ENCODE measurements around the gene NYNRIN. TPM values are rescaled to one million over a fixed set of nuclear protein-coding genes. Genes with fewer than 3 reads are reported as not detected.

Gene NYNRIN
- total and polyA plus RNA-seq, 2 of the 8 experiments (the other 6 are each of a cell fraction or from before 2014, with no cell fraction given) = 15.2 to 18.3 TPM

DNA sequence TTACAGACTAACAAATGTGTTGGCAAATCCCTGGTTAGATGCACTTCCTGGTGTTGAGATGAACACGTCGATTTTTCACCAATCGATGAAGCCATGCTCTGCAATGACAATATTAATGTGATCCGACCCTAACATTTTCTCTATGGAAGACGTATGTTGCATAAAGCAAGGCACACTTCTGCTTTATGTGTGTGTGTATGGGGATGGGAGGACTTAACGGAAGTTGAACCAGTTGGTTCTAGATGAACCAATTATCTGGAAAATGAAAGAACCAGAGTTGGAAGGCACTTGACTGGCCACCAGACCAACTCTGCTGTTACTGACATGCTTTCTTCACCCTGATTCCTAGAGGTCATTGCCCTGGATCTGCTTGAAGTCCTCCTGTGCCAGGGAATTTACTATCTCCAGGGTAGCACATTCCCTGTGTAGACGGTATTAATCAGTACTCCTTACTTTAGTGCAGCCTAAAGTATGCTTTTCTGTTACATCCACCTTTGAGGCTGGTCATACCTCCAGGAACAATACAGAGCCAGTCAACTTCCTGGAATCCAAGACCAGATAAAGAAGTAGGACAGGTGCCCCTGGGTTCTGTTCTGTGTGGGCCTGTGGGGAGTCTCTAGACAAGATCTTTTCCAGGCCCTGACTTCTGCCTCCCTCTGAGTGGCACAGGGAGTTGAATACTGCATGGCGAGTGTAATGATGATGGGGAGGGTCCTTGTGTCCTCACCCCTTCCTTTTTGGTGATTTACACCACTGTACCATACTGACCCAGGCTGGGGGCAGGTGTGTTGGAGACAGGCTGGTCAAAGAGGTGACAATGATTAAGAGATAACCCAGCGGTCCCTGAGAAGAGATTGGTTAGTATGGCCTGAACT, 39.7 kb downstream of the NYNRIN start:
- Histone ChIP-seq H3K4me3 (ENCODE audit: extremely low read depth in 1 of 4, insufficient read depth in 2 of 4, low read depth in 3 of 4, low read length in 4 of 4) (no peak overlapping the region), H2AFZ (ENCODE audit: low read length) (no peak overlapping the region), H4K8ac (ENCODE audit: extremely low read depth, insufficient read depth, low read length) (no peak overlapping the region), H2BK20ac (ENCODE audit: low read length) (no peak overlapping the region), H3K18ac (ENCODE audit: extremely low read depth, low read length) (no peak overlapping the region), H2AK5ac (ENCODE audit: low read depth, low read length) (no peak overlapping the region), H2BK12ac (ENCODE audit: low read depth, low read length) (no peak overlapping the region), H3K4ac (replicated peaks; ENCODE audit: insufficient read length, low read depth, low read length) (no peak overlapping the region), H3K4me1 (replicated peaks in 1 of 4; ENCODE audit: control insufficient read depth in 3 of 4, insufficient read depth in 4 of 4, low read length in 3 of 4) (no peaks in the 10 kb centered on the region; a peak in 2 of 7 replicates), H3K56ac (replicated peaks; ENCODE audit: insufficient read length, low read depth, low read length) (no peak overlapping the region), H3K36me3 (ENCODE audit: control insufficient read depth in 2 of 4, insufficient read depth in 4 of 4, low read length in 3 of 4) (peaks cover 10 to 26% (median 12%) of the 10 kb centered on the region in 4 experiments; a peak in 7 of 8 replicates), H3K79me1 (ENCODE audit: low read depth, low read length) (no peaks in the 10 kb centered on the region; the same call in 1 of the 2 replicates), H2BK120ac (replicated peaks; ENCODE audit: low read depth, low read length) (no peak overlapping the region), H2BK15ac (ENCODE audit: low read length) (no peak overlapping the region), H3K9ac (replicated peaks in 1 of 4; ENCODE audit: extremely low read depth in 1 of 4, low read depth in 3 of 4, low read length in 3 of 4) (no peak overlapping the region), H4K91ac (replicated peaks; ENCODE audit: insufficient read length, low read length) (no peak overlapping the region), H3K23ac (ENCODE audit: insufficient read length) (no peak overlapping the region), H3K27me3 (replicated peaks in 1 of 4; ENCODE audit: control insufficient read depth in 3 of 4, extremely low read depth in 1 of 4, insufficient read depth in 3 of 4, low read length in 3 of 4) (no peaks in the 10 kb centered on the region), H3K27ac (ENCODE audit: low read depth, low read length) (no peak overlapping the region), H4K5ac (ENCODE audit: insufficient read length, low read depth, low read length) (no peak overlapping the region), H3K4me2 (ENCODE audit: insufficient read depth in 1 of 2, low read depth in 2 of 2, low read length in 2 of 2) (no peak overlapping the region), H3K23me2 (ENCODE audit: low read depth, low read length) (peaks cover 9% of the 10 kb centered on the region), H3K79me2 (ENCODE audit: control insufficient read depth in 1 of 2, insufficient read depth in 2 of 2, low read length in 2 of 2) (0 out of 4 replicates have a peak, but pooled peaks cover 0 to 3% of the 10 kb centered on the region in 2 experiments), H2BK5ac (ENCODE audit: low read depth, low read length) (no peak overlapping the region), H3K14ac (ENCODE audit: insufficient read length) (no peak overlapping the region), H3K9me3 (ENCODE audit: insufficient read depth in 2 of 2, low read depth in 1 of 2, low read length in 1 of 2) (no peaks in the 10 kb centered on the region), H4K20me1 (replicated peaks in 1 of 2; ENCODE audit: control insufficient read depth in 1 of 2, insufficient read depth in 2 of 2, low read length in 2 of 2) (peaks cover 1 to 5% of the 10 kb centered on the region in 2 experiments)
- FAIRE-seq (no peak), DNase-seq (ENCODE audit: low read depth in 1 of 2, low spot score in 2 of 2) (no peak)
- ChIA-PET CTCF (ENCODE audit: partially characterized antibody) (interaction anchor here (1.0 to 21.3 kb wide), 10 partner anchors 12 to 196 kb away, joined by 4 to 664 read pairs (median 24); partner anchors contain the start of genes ADCY4, RIPK3 and TINF2), POLR2A (ENCODE audit: partially characterized antibody) (interaction anchor here (0.7 to 3.2 kb wide), 7 partner anchors 10 to 127 kb away, joined by 3 to 25 read pairs (median 3); partner anchors contain the start of genes ADCY4, CBLN3 and LTB4R)
- WGBS, 2 experiments (ENCODE audit: extremely low coverage in 1 of 2, insufficient coverage in 1 of 2, insufficient read length in 1 of 2, insufficient replicate concordance in 2 of 2, low coverage in 1 of 2, low lambda C conversion rate in 2 of 2, missing lambda C conversion rate in 1 of 2) = 72% methylated on average over 9 of the region's 9 CpGs; no CpG with 5 or more reads in 1 of the 2 experiments

Data from H1 (cell line).